ENCODE measurements around the gene ADCY7.

The ADCY7 gene

DNA sequence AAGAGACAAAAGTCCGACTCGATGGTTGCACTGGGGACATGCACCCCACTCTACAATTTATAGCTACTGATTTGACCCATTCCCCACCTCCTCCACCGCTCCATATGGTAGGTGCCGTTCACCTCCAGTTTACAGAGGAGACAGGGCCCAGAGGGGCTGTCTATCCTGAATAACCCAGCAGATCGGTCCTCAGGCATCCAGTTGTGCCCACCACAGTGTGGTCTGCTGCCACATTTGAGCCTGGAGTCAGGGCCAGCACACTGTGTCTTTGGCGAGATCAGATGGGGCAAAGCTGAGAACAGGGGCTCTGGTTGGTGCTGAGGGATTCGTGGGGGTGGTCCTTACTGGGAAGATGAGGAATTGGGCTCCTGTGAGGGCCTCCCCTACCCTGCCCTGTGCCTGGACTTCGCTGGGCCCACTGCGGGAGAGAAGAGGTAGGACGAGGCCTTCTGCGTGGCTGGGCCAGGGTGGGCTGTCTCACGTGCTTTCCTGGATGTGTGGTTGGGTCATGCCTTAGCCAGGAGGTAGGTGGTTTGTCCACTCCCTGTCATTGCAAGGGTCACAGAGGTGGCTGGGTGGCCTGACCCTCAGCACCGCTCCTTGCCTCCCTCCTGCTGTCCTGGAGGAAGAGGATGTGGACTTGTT is 2.8 kb downstream of the ADCY7 start:
- no peak for DNase-seq

DNA sequence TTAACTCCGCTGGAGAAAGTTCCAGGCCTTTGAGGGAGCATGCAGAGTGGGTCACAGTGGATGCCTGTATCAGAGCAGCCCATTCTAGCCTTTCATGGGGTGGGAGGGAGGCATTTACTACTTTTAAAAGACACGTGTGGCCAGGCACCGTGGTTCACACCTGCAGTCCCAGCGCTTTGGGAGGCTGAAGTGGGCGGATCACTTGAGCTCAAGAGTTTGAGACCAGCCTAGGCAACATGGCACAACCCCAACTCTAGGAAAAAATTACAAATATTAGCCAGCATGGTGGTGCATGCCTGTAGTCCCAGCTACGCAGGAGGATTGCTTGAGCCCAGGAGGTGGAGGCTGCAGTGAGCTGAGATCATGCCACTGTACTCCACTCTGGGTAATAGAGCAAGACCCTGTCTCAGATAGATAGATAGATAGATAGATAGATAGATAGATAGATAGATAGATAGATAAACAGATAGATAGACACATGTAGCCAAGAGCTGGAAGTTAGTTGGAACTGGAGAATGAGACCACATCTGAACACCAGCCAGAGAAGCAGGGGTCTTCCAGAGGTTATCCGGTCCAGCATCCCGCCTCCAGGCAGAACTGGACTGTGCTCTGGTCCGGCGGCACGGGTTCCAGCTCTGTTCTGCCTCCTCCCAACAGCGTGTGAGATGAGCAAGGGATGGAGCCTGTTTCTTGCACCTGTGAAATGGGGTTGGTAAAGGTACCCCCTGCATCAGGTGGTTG is 3.6 kb downstream of the ADCY7 start:
- no peak for DNase-seq

DNA sequence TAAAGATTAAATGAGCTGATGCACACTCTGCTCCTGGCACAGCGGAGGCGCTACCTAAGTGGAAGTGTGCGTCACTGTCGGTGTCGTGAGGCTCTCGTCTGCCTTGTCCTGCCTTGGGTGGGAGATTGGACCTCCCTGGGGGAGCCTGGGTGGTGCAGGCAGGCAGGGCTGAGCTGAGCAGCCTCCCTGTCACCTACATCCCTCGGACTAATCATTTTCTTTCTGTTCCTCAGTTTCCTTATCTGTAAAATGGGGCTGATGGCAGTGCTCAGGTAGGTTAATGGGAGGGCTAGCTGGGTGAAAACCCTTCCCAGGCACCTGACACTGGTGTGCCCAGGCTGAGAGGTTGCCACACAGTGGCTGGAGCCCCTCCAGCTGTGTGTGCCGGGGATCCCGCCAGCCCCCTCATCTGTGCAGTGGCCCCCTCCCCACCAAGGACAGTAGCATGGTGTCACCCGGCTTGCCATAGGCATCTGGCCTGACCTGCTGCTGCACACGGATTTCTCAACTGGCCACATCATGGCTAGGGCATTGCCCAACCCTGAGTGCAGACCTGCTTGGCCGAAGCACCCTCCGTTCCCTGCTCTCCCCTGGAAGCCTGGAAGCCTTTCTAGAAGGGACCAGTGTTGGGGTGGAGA is 4.3 kb downstream of the ADCY7 start:
- DNase-seq, result no peak

DNA sequence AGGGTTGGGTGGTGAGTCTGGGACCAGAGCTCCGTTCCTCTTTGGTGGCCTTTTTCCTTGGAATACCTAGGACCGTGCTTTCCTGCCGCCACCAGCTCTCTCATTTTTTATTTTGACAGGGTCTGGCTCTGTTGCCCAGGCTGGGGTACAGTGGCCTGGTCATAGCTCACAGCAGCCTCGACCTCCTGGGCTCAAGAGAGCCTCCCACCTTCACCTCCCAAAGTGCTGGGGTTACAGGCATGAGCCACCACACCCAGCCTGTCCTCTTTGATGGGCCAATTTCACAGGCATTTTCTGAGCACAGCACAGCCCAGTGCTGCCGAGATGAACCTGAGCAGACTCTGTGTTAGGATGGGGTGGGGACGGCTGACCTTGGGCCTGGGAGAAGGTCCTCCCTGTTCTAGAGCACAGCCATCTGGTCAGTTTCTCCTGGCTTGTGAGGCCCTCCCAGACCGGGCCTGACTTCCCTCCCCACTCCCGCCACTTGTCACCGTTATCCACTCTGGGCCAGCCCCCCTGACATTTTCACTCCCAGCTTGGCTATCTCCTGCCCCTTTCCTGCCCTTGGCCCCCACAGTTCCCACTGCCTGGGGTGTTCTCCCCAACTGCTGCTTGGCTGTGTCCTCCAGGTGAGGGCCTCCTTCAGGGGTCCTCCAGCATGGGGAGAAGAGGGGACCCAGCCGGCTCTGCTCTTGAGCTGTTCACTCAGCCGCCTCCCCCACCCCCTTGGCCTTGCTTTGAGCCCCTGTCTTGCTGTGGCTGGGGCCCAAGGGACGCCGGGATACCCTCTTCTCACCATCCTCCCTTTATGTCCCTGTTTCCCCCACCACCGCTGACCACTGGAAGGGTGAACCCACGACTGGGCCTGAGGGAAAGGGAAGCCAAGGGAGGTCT is 5.0 kb downstream of the ADCY7 start:
- DNase-seq, result no peak

DNA sequence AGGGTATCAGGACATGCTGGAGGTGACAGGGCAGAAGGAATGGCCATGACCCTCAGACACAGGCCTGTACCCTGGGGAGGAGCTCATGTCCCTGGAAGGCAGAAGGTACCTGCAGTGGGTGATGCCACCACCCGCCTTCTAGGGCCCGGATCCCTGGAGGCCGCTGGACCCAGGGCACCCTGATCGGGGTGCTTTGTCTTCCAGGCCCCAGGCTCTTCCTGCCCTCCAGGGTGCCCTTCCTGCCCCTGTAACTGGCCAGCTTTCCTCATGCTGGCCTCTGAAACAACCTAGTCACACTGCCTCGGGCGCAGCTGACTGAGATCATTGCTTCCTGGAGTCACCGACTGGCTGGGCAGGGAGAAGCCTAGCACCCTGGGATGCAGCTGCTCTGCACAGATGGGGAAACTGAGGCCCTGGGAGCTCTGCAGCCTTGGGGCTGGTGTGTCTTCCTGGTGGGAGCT is 5.8 kb downstream of the ADCY7 start:
- DNase-seq, result no peak

DNA sequence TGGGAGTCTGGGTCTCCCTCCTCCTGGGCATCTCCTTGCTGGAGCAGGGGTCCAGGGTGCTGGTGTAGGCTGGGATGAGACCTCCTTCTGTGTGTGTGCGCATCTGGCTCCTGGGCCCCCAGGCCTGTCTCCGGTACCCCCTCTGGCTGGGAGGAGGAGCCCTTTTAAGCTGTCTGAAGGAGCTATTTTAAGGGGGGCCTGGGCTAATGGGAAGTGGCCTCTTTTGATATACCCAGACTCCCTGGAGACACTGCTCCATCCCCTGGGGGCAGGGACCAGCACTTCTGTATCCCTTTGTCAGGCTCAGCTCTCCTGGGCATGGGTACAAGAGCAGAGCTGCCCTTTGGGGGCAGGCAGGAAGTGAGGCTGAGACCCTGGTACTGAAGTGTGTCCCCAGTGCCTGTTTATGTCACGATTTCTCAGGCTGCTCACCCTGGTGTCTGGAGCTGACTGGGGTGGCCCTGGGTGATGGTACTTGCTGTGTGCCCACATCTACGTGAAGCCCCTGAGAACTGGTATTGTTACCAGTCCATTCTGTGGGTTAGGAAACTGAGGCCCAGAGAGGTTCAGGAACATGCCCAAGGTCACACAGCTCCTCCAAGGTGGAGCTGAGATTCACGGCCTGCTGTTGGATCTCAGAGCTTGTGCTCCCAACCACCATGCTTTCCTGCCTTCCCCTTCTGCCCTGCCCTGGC is 6.5 kb downstream of the ADCY7 start:
- DNase-seq, result no peak

DNA sequence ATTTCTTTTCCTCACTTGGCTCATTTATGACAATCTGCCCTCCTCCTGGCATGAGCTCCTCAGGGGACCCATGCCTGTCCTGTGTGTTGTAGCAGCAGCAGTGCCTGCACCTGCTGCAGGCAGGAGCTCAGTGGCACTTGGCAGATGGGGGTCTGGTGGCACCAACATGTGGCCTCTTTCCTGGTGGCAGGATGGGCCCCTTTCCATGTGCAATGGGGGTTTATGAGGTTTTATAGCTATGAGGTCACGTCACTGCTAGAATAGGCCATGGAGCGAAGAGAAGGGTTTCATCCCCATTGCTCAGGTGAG is 7.0 kb downstream of the ADCY7 start:
- no peak for DNase-seq

DNA sequence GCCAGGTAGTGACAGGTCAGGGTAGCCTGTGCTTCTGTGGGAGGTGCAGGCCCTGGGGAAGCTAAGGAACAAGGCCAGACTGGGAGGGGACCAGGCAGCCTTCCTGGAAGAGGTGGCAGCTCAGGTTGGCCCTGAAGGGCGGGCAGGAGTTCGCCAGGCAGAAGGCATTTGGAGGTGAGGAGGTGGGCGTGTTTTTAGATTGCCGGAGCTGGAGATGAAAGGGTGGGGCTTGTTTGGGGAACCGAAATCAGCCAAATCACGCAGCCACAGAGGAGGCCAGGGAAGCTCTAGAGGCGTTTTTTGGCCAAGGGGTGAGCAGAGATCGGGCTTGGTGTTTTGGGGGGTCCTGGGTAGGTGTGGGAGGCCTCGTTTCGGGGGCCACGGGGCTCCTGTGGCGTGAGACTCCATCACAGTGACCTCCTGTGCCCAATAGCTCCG is 7.6 kb downstream of the ADCY7 start:
- DNase-seq, result peak; percentile 72

DNA sequence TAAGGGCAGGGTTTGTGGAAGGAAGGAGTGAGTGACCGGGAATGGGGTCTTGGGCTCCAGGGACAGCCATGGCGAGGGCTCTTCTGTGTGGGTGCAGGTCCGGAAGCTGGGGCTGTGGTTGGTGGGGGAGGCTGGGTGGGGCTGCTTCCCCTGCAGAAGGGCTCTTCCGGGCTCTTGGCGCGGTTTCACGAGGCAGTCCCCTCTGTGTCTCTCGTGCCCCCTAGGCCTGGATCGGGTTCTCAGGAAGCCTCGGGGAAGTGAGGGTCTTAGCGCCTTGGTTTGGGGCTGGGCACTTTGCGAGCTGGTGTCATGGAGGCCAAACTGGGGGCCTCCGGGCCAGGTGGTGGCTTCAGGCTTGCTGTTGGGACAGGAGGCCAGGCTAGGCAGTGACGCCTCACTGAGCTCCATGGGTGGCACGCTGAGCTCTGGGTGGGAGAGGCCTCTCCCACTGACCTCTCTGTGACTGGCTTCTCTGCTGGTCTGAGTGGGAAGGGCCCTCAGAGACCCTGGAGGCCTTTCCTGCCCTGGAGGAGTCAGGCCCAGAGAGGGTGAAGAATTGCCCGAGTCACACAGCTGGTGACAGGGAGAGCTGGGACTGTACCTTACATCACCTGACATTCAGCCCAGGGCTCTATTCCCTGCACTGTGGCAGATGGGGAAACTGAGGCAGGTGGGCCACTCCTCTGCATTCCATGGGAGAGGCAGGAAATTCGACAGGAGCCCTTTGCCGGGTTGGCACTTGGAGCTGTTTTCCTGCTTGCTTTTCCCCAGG is 8.2 kb downstream of the ADCY7 start:
- DNase-seq, result peak; percentile 67

DNA sequence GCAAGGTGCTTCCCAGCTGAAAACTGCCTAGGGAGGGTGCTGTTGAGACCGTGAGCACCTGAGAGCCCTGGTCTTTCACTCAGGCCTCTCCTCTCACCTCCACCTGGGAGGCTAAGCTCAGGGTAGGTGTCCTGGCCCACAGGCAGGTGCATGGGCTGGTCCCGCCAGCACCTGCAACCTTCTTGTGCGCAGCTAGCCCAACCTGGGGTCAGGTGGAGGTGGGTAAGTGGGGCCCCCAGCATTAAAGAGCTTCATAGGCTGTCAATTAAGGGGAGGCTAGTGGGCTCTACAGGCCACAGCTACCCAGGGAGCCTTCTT is 8.7 kb downstream of the ADCY7 start:
- no peak for DNase-seq

DNA sequence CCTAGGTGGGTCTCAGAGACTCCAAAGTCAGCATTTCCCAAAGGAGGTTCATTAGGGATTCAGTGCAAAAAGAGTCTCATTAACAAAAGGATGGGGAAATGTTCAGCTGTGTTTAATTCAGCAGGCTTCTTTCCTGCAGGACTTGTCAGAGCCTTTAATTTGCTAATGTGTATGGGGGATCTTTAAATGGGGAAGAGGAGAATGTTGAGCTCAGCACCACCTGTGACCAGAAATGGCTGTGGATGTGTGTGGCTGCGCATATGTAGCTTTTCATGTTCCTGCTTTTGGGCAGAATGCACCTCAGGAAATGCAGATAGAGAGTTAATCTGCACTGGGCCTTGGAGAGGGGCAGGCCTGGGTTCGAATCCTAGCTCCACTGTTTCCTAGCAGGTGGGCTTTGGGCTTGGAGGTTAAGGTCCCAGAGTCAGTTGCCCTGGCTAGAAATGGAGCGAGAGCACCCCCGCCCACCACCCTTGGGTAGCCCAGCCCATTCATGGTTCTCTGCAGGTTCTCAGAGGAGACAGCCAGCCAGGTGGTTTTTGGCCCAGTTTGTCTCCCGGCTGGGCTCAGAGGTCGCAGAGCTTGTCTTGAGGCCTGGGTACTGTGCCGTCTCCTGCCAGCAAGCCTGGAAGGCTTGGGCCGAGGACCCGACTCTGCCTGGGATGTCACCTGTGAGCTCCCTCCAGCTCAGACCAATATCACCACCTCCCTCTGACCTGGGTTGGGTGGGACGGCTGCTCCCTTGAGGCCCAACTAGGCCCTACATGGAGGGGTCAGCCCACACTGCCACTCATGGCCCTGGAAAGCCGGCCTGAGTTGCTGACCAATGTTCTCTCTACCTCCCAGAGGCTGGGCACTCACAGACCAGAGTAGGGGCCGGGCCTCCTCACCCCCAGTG is 9.3 kb downstream of the ADCY7 start:
- DNase-seq, result no peak

DNA sequence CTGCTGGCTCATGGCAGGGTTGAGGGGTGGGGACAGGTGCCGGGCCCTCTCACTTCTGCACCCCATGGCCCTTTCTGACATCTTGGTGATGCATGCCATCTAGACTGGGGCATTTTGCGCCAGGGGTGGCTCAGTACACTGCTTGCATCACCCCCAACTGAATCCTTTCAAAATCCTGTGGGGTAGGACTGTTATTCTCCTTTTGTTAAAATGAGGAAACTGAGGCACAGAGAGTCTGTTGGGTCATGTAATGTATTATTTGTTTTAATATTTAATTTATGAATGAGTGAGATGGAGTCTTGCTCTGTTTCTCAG is 9.9 kb downstream of the ADCY7 start:
- DNase-seq, result no peak

DNA sequence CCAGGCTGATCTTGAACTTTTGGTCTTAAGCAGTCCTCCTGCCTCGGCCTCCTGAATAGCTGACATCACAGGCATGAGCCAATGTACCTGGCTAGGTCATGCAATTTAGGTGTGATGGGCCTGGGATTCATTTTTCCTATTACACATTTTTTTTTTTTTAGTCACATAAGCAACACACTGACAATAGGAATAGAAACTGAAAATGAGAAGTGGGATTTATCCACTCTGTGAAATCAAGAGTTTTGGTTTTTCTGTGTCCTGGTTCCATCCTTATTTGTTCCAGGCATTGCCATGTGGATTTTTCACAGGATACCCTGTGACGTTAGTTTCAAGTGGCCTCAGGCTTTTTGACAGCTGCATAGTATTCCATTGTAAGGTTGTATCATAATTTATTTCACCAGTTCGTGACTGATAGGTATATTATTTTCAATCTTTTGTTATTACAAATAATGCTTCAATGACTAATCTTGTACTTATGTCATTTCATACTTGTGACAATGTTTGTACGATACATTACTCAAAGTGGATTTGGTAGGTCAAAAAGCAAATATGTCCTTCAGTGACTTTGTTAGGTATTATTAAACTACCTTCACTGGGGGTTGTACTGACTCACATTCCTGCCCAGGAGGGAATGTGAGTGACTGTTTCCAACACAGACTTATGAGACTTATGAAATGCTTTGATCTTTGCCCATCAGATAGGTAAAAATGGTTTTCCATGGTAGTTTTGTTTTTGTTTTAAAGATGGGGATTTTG is 10.6 kb downstream of the ADCY7 start:
- no peak for DNase-seq

DNA sequence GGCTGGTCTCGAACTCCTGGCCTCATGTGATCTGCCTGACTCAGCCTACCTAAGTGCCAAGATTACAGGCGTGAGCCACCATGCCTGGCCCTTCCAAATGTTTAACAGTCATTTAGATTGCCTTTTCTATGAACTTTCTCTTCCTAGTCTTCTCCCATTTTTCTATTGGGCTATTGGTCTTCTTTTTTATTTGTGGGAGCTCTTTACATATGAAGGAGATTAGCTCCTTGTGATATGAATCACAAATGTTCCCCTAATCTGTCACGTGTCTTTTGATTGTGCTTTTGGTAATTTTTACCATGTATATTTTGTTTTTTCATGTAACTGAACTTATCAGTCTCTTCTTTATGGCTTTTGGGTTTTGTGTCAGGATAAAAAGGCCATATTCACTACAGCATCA is 11.9 kb downstream of the ADCY7 start:
- no peak for DNase-seq

DNA sequence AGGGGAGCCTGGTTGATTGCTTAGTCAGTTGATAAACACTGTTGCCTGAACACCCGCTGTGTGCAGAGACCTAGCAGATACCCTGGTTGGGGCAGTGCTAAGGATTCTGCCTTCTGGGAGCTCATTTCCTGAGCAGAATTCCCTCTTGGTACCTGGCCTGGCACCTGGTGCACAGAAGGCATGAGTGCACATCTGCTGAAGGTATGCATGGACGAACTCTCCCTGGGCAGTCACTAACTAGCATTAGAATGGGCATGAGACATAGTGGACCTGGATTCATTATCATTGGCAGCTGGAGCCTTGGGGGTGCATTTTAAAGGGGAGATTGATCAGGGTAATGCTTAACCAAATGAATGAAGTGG is 13.1 kb downstream of the ADCY7 start:
- no peak for DNase-seq

DNA sequence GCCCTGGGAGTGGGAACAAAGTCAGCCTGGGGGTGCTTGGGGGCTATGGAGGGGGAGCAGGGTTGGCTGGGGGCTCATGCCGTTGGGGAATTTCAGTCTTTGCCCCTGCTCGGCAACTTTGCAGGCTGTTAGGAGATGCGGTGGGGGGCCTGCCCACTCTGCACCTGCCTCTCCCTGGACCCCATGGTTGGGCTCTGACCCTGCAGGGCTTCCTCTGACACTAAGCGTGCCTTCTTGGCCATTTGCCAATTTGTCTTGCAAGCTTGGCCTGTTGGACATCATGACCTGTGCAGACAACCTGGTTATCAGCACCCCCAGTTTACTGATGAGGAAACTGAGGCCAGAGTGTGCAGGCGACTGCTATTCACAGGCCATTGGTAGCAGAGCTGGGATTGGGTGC is 14.6 kb downstream of the ADCY7 start:
- DNase-seq, result no peak

DNA sequence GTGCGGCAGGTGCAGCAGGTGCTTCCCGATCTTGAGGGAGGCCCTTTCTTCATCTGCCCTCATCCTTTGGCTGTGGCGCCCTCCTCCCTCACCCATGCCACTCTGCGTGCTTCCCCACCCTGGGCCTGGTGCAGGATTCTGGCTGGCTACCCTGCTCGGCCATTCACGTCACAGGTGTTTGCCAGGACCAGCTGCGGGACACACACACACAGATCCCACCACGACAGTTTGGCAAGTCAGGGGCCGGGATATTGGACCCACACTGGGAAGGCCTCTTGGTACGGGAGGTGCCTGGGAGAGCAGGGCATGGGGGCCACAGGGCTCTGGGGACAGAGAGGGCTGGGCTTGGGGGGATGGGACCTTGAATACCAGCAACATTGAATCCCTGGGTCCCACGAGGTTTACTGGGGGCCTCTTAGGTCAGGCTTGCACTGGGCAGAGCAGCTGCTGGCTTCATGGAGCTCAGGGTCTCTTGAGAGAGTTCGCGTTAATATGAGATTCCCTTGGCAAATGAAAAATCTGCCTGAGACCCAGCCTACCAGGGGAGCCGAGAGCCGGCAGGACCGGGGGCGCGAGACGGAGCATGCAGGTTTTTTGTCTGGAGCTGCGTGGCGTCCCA is 15.1 kb downstream of the ADCY7 start:
- no peak for DNase-seq

DNA sequence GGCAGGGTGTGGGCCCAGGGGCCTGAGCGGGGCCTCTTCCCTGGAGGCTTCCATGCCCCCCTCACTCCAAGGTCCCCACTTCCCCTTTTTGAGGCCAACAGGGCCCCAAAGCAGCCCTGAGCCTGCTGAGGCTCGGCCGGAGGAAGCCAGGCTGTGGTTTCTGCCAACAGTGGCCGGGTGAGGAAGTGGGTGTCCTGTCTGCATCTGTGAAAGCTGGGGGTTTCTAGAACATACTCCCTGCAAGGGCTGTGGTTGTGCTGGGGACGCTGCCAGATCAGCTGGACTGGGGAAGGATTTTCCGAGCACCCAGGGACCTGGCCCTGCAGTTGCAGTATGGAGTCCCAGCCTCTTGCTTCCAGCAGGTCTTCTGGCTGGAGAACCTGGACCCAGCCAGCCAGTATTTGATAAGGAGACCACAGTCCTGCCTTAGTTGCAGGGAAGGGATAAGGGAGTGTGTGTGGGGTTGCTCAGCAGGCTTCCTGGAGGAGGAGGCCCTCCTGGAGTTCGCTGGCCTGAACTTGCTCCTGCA is 15.7 kb downstream of the ADCY7 start:
- peak; percentile 88 for DNase-seq

DNA sequence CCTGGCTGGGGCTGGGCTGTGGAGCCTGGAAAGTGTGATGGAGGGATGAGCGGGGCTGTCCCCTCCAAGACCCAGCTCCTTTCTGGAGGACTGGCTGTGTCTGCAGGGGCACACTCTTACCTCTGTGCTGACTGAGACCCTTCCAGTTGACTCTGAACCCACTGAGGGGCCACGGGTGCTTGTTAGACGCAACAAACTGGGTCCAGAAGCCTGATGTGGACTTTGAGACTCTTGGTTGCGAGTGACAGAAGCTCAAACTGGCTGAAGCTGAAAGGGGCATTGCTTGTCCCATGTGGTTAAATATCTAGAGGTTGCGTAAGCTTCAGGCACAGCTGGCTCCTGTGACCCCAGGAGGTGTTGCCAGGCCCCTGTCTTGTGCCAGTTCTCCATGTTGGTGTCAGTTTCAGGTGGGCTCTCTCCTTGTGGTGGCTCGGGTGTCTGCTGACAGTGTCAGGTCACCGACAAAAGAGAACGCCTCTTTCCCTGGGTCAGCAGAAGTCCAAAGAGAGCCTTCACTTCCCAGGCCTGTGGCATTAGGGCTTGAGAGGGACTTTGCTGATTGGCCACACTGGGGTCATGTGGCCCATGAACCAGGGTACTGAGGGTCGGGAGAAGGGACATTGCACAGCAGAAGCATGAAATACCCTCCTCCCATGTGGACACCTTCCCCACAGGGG is 16.7 kb downstream of the ADCY7 start:
- no peak for DNase-seq
